Liver (tissue), 9 donors: ENCODE results near the gene AQR. TPM values are rescaled to one million over a fixed set of nuclear protein-coding genes. Genes with fewer than 3 reads are reported as not detected.

ENCODE experiments used
- DNase-seq: peaks from one replicate; pipeline ENCODE4 v3.0.0-alpha.2; 2017; ENCODE audit warnings: low spot score
- H3K27ac ChIP-seq, 2 donors: one replicate each; pipeline ENCODE4 v1.7.0; 2013; ENCODE audit warnings: inconsistent platforms in 2 of 2, low read length in 2 of 2, control low read depth in 1 of 2, low read depth in 1 of 2, mild to moderate bottlenecking in 1 of 2
- H3K27me3 ChIP-seq, 4 donors: one replicate each; pipeline versions ENCODE4 v1.6.1 to v1.7.0; 2013; ENCODE audit warnings: low read length in 3 of 4, inconsistent platforms in 1 of 4, mild to moderate bottlenecking in 1 of 4, moderate library complexity in 1 of 4; ENCODE audit not compliant: control insufficient read depth in 4 of 4, insufficient read depth in 4 of 4
- H3K36me3 ChIP-seq, 4 donors: one replicate each; pipeline versions ENCODE4 v1.6.1 to v1.7.0; 2013; ENCODE audit warnings: low read length in 3 of 4, mild to moderate bottlenecking in 3 of 4, low read depth in 1 of 4, moderate library complexity in 1 of 4; ENCODE audit not compliant: control insufficient read depth in 4 of 4, insufficient read depth in 3 of 4
- H3K4me1 ChIP-seq, 4 donors: one replicate each; pipeline versions ENCODE4 v1.6.1 to v1.7.0; 2013; ENCODE audit warnings: low read length in 3 of 4, mild to moderate bottlenecking in 3 of 4, moderate library complexity in 1 of 4; ENCODE audit not compliant: control insufficient read depth in 4 of 4, insufficient read depth in 4 of 4
- H3K4me3 ChIP-seq, 3 donors: one replicate each; pipeline versions ENCODE4 v1.6.1 to v1.7.0; 2013; ENCODE audit warnings: low read length in 3 of 3, control low read depth in 1 of 3, low read depth in 1 of 3, mild to moderate bottlenecking in 1 of 3
- H3K9ac ChIP-seq, 2 donors: one replicate each; pipeline ENCODE4 v1.7.0; 2013; ENCODE audit warnings: low read length in 2 of 2, mild to moderate bottlenecking in 2 of 2, moderate library complexity in 2 of 2, control low read depth in 1 of 2, low read depth in 1 of 2
- H3K9me3 ChIP-seq, 4 donors: one replicate each; pipeline versions ENCODE4 v1.6.1 to v1.7.0; 2013; ENCODE audit warnings: low read length in 3 of 4; ENCODE audit not compliant: control insufficient read depth in 4 of 4
- EGR1 ChIP-seq, 2 donors: IDR thresholded peaks; 2 replicates each; pipeline ENCODE4 v1.6.1; 2016 to 2018; ENCODE audit warnings: antibody characterized with exemption in 2 of 2, low read depth in 2 of 2
- FOXA1 ChIP-seq: IDR thresholded peaks from 2 replicates; pipeline ENCODE4 v1.6.1; 2016; ENCODE audit warnings: antibody characterized with exemption
- FOXA2 ChIP-seq: IDR thresholded peaks from 2 replicates; pipeline ENCODE4 v1.6.1; 2016; ENCODE audit warnings: antibody characterized with exemption
- GABPA ChIP-seq, 2 donors: IDR thresholded peaks in 1 of 2; conservative IDR thresholded peaks in 1 of 2; 2 replicates each; pipeline ENCODE4 v1.6.1; 2016; ENCODE audit warnings: antibody characterized with exemption in 2 of 2, mild to moderate bottlenecking in 1 of 2, moderate library complexity in 1 of 2
- HNF4A ChIP-seq, 2 donors: conservative IDR thresholded peaks; 2 replicates each; pipeline ENCODE4 v1.6.1; 2016; ENCODE audit warnings: antibody characterized with exemption in 2 of 2, mild to moderate bottlenecking in 2 of 2
- HNF4G ChIP-seq: IDR thresholded peaks from 2 replicates; pipeline ENCODE4 v1.6.1; 2016; ENCODE audit warnings: antibody characterized with exemption
- JUND ChIP-seq, 2 donors: IDR thresholded peaks; 2 replicates each; pipeline ENCODE4 v1.6.1; 2016; ENCODE audit warnings: antibody characterized with exemption in 2 of 2
- NR2F2 ChIP-seq: IDR thresholded peaks from 2 replicates; pipeline ENCODE4 v1.6.1; 2016; ENCODE audit warnings: antibody characterized with exemption
- RAD21 ChIP-seq, 2 donors: IDR thresholded peaks; 2 replicates each; pipeline ENCODE4 v1.6.1; 2016; ENCODE audit warnings: antibody characterized with exemption in 2 of 2, mild to moderate bottlenecking in 2 of 2
- RXRA ChIP-seq, 2 donors: IDR thresholded peaks; 2 replicates each; pipeline ENCODE4 v1.6.1; 2017 to 2018; ENCODE audit warnings: antibody characterized with exemption in 2 of 2, mild to moderate bottlenecking in 1 of 2
- SP1 ChIP-seq: IDR thresholded peaks from 2 replicates; pipeline ENCODE4 v1.6.1; 2018; ENCODE audit warnings: antibody characterized with exemption, mild to moderate bottlenecking
- TAF1 ChIP-seq: conservative IDR thresholded peaks from 2 replicates; pipeline ENCODE4 v1.6.1; 2016; ENCODE audit warnings: antibody characterized with exemption, mild to moderate bottlenecking
- YY1 ChIP-seq: IDR thresholded peaks from 2 replicates; pipeline ENCODE4 v1.6.1; 2016; ENCODE audit warnings: antibody characterized with exemption, mild to moderate bottlenecking
- WGBS: extraction: QIAGEN DNeasy Blood & Tissue Kit; methylation state at CpG from one replicate; pipeline ENCODE4 v1.1.7; 2013; 5-methylcytosine and 5-hydroxymethylcytosine counted together
- polyA plus RNA-seq, 2 donors: library from polyadenylated mRNA; stranded (reverse) in 1 of 2; unstranded in 1 of 2; fragments of 200-250 nt in 1 of 2; fragments of >200 nt in 1 of 2; fragmentation: Nextera tagmentation in 1 of 2; extraction: Ambion mirVana in 1 of 2; gene quantifications; one replicate each; pipeline versions ENCODE4 v1.2.1 to v1.2.3, GENCODE V29; 2013 to 2015
- total RNA-seq, 2 donors: library from RNA; depleted of rRNA; stranded (reverse); fragments of >200 nt; gene quantifications; one replicate each; pipeline ENCODE4 v1.2.3, GENCODE V29; 2014
- TF ChIP-seq, protein P1 (sequence below): IDR thresholded peaks from 2 replicates; pipeline ENCODE4 v1.6.1; 2016; ENCODE audit warnings: antibody characterized with exemption
- TF ChIP-seq, protein P2 (sequence below): IDR thresholded peaks from 2 replicates; pipeline ENCODE4 v1.6.1; 2016; ENCODE audit warnings: antibody characterized with exemption
- TF ChIP-seq, protein P3 (sequence below): fragments of 150-350 bp; IDR thresholded peaks from 2 replicates; pipeline ENCODE4 v1.5.1; 2017; ENCODE audit warnings: improper control_type of control experiment, low read depth, low read length; ENCODE audit not compliant: missing input control
- TF ChIP-seq, protein P4 (sequence below): IDR thresholded peaks from 2 replicates; pipeline ENCODE4 v1.6.1; 2016; ENCODE audit warnings: antibody characterized with exemption
- TF ChIP-seq, protein P5 (sequence below): IDR thresholded peaks from 2 replicates; pipeline ENCODE4 v1.6.1; 2016; ENCODE audit warnings: antibody characterized with exemption, mild to moderate bottlenecking
- donor health status: healthy.
- donor health status: healthy.
- donor health status: healthy.
- donor health status: healthy.
- donor health status: healthy.

AQR gene
- total and polyA plus RNA-seq, 4 donors, result 3.4 to 14.3 (median 8.7) TPM

DNA sequence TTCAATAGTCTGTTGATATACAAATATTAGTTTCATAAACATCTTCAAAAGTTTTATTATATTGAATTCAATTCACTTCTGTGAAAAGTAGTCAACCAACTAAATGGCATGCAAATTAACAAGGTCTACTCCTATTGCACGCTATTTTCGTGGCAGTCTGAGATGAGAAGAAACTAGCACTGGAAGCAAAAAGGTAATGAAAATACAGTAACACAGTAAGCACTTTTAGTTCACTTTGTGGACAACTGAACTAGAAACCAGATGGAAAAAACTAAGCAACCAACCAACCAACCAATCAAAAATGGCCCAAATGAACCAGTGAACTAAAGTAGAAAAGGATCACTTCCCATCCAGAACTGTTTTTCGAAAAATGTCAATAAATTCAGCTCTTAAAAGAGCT is 118.5 kb downstream of the AQR start:
- H3K27ac ChIP-seq, result no peak overlapping the region
- TF ChIP-seq SP1, result no peak
- TF ChIP-seq NR2F2, result no peak
- TF ChIP-seq YY1, result no peak
- no peak for TF ChIP-seq FOXA2
- TF ChIP-seq RXRA (IDR thresholded peaks at IDR 0.05), result no peak
- TF ChIP-seq, protein P1, sequence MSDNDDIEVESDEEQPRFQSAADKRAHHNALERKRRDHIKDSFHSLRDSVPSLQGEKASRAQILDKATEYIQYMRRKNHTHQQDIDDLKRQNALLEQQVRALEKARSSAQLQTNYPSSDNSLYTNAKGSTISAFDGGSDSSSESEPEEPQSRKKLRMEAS, result no peak
- TF ChIP-seq HNF4A (conservative IDR thresholded peaks at IDR 0.05), result no peak
- TF ChIP-seq GABPA (IDR thresholded peaks at IDR 0.05 in 1 of 2, conservative IDR thresholded peaks at IDR 0.05 in 1 of 2), result no peak
- TF ChIP-seq, protein P2, sequence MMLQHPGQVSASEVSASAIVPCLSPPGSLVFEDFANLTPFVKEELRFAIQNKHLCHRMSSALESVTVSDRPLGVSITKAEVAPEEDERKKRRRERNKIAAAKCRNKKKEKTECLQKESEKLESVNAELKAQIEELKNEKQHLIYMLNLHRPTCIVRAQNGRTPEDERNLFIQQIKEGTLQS, result no peak
- TF ChIP-seq JUND (IDR thresholded peaks at IDR 0.05), result no peak
- no peak for DNase-seq
- H3K4me3 ChIP-seq, result no peak overlapping the region
- no peaks in the 10 kb centered on the region for H3K27me3 ChIP-seq
- no peaks in the 10 kb centered on the region for H3K9me3 ChIP-seq
- peaks cover 4 to 23% (median 12%) of the 10 kb centered on the region in 4 donors for H3K4me1 ChIP-seq
- peaks cover 0 to 3% (median 2%) of the 10 kb centered on the region in 4 donors for H3K36me3 ChIP-seq
- WGBS, result 90% methylated on average over 3 of the region's 3 CpGs
- no peak overlapping the region for H3K9ac ChIP-seq

DNA sequence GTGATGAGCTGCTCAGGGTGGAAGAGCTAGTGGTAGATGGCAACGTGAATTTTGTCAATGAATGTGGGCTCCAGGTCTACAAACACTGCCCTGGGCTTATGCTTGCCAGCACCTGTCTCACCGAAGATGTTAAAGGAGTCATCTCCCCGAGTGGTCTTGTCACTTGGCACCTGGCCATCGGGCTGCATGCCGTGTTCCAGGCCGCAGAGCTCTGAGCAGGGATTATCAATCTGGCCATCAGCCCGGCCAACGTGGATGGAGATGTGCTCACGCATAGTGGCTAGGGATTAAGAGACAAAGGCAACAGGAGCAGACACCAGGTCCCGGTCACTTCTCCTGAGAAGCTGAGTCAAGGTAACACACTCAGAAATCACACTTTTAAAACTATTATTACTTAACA is 119.4 kb downstream of the AQR start:
- H3K9me3 ChIP-seq, result no peaks in the 10 kb centered on the region
- peaks cover 4 to 18% (median 11%) of the 10 kb centered on the region in 4 donors for H3K4me1 ChIP-seq
- TF ChIP-seq, protein P3, sequence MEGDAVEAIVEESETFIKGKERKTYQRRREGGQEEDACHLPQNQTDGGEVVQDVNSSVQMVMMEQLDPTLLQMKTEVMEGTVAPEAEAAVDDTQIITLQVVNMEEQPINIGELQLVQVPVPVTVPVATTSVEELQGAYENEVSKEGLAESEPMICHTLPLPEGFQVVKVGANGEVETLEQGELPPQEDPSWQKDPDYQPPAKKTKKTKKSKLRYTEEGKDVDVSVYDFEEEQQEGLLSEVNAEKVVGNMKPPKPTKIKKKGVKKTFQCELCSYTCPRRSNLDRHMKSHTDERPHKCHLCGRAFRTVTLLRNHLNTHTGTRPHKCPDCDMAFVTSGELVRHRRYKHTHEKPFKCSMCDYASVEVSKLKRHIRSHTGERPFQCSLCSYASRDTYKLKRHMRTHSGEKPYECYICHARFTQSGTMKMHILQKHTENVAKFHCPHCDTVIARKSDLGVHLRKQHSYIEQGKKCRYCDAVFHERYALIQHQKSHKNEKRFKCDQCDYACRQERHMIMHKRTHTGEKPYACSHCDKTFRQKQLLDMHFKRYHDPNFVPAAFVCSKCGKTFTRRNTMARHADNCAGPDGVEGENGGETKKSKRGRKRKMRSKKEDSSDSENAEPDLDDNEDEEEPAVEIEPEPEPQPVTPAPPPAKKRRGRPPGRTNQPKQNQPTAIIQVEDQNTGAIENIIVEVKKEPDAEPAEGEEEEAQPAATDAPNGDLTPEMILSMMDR, result no peak
- TF ChIP-seq, protein P1, result no peak
- TF ChIP-seq GABPA (IDR thresholded peaks at IDR 0.05 in 1 of 2, conservative IDR thresholded peaks at IDR 0.05 in 1 of 2) (no peak), JUND (IDR thresholded peaks at IDR 0.05) (no peak), YY1 (no peak), HNF4G (no peak), EGR1 (IDR thresholded peaks at IDR 0.05; ENCODE audit: low read depth in 2 of 2) (no peak), NR2F2 (no peak), FOXA1 (no peak), RAD21 (IDR thresholded peaks at IDR 0.05) (no peak), TAF1 (no peak), SP1 (no peak), FOXA2 (no peak), HNF4A (conservative IDR thresholded peaks at IDR 0.05) (no peak), RXRA (IDR thresholded peaks at IDR 0.05) (no peak)
- TF ChIP-seq, protein P4, sequence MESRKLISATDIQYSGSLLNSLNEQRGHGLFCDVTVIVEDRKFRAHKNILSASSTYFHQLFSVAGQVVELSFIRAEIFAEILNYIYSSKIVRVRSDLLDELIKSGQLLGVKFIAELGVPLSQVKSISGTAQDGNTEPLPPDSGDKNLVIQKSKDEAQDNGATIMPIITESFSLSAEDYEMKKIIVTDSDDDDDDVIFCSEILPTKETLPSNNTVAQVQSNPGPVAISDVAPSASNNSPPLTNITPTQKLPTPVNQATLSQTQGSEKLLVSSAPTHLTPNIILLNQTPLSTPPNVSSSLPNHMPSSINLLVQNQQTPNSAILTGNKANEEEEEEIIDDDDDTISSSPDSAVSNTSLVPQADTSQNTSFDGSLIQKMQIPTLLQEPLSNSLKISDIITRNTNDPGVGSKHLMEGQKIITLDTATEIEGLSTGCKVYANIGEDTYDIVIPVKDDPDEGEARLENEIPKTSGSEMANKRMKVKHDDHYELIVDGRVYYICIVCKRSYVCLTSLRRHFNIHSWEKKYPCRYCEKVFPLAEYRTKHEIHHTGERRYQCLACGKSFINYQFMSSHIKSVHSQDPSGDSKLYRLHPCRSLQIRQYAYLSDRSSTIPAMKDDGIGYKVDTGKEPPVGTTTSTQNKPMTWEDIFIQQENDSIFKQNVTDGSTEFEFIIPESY, result no peak
- TF ChIP-seq, protein P2, result no peak
- TF ChIP-seq, protein P5, sequence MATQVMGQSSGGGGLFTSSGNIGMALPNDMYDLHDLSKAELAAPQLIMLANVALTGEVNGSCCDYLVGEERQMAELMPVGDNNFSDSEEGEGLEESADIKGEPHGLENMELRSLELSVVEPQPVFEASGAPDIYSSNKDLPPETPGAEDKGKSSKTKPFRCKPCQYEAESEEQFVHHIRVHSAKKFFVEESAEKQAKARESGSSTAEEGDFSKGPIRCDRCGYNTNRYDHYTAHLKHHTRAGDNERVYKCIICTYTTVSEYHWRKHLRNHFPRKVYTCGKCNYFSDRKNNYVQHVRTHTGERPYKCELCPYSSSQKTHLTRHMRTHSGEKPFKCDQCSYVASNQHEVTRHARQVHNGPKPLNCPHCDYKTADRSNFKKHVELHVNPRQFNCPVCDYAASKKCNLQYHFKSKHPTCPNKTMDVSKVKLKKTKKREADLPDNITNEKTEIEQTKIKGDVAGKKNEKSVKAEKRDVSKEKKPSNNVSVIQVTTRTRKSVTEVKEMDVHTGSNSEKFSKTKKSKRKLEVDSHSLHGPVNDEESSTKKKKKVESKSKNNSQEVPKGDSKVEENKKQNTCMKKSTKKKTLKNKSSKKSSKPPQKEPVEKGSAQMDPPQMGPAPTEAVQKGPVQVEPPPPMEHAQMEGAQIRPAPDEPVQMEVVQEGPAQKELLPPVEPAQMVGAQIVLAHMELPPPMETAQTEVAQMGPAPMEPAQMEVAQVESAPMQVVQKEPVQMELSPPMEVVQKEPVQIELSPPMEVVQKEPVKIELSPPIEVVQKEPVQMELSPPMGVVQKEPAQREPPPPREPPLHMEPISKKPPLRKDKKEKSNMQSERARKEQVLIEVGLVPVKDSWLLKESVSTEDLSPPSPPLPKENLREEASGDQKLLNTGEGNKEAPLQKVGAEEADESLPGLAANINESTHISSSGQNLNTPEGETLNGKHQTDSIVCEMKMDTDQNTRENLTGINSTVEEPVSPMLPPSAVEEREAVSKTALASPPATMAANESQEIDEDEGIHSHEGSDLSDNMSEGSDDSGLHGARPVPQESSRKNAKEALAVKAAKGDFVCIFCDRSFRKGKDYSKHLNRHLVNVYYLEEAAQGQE, result no peak
- DNase-seq, result no peak
- no peak overlapping the region for H3K9ac ChIP-seq
- WGBS, result 72% methylated on average over 10 of the region's 10 CpGs
- H3K36me3 ChIP-seq, result no peaks in the 10 kb centered on the region
- H3K27ac ChIP-seq, result no peak overlapping the region
- no peaks in the 10 kb centered on the region for H3K27me3 ChIP-seq
- H3K4me3 ChIP-seq, result no peak overlapping the region
